Measurements from ENCODE around the gene CENPF.

The CENPF gene

DNA sequence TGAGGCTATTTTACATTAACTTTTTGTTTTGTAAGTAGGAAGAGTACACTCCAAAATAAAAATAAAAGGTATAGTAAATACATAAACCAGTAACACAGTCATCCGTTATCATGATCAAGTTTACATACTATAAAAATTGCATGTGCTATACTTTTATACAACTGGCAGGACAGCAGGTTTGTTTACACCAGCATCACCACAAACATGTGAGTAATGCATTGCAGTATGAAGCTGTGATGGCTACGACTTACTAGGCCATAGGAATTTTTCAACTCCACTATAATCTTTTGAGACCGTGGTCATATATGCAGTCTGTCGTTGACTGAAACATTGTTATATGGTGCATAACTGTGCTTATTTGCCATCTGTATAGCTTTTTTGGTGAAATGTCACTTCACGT, 106.2 kb downstream of the CENPF start:
- Histone ChIP-seq H2BK5ac (ENCODE audit: low read length) (no peak overlapping the region), H4K91ac (ENCODE audit: low read depth, low read length, poor library complexity) (no peak overlapping the region), H3K79me1 (ENCODE audit: low read depth, low read length) (no peaks in the 10 kb centered on the region), H3K27me3 (ENCODE audit: control insufficient read depth in 3 of 3, insufficient read depth in 3 of 3, low read depth in 1 of 3, low read length in 3 of 3) (no peaks in the 10 kb centered on the region), H3K18ac (ENCODE audit: low read length) (no peak overlapping the region), H2BK120ac (ENCODE audit: low read depth, low read length) (no peak overlapping the region), H3K4me3 (ENCODE audit: low read length in 2 of 2) (no peak overlapping the region), H3K36me3 (replicated peaks in 1 of 2; ENCODE audit: control insufficient read depth in 2 of 2, insufficient read depth in 2 of 2, low read length in 2 of 2) (no peaks in the 10 kb centered on the region), H3K9me3 (replicated peaks in 1 of 2; ENCODE audit: control insufficient read depth in 2 of 2, insufficient read depth in 1 of 2, low read depth in 1 of 2, low read length in 2 of 2) (peaks cover 0 to 2% of the 10 kb centered on the region in 2 donors), H2AK5ac (ENCODE audit: low read depth, low read length) (no peak overlapping the region), H3K4me2 (ENCODE audit: insufficient read depth, low read length, poor library complexity, severe bottlenecking) (no peak overlapping the region), H3K4me1 (ENCODE audit: control insufficient read depth in 2 of 2, insufficient read depth in 1 of 2, low read depth in 1 of 2, low read length in 2 of 2) (no peaks in the 10 kb centered on the region), H2BK12ac (ENCODE audit: low read length) (no peak overlapping the region), H3K4ac (ENCODE audit: low read length) (no peak overlapping the region), H3K23ac (ENCODE audit: low read depth, low read length, poor library complexity) (no peak overlapping the region), H2AFZ (ENCODE audit: low read length) (no peak overlapping the region), H3K14ac (ENCODE audit: low read length) (no peak overlapping the region), H2BK15ac (ENCODE audit: low read length) (no peak overlapping the region), H4K8ac (ENCODE audit: low read depth, low read length) (no peak overlapping the region), H3K9ac (ENCODE audit: low read depth, low read length, poor library complexity) (no peak overlapping the region), H3K27ac (replicated peaks; ENCODE audit: low read length) (no peak overlapping the region)
- no peak for DNase-seq (ENCODE audit: low spot score)
- no CpG with 5 or more reads among the region's 5 CpGs for WGBS, 2 donors (ENCODE audit: extremely low coverage in 2 of 2, insufficient read length in 2 of 2, insufficient replicate concordance in 1 of 2)

- H3K9ac ChIP-seq (ENCODE audit: low read depth, low read length, poor library complexity) = no peak overlapping the region
- no peak for DNase-seq (ENCODE audit: low spot score)
- H3K4me2 ChIP-seq (ENCODE audit: insufficient read depth, low read length, poor library complexity, severe bottlenecking) = no peak overlapping the region
- no peak overlapping the region for H4K8ac ChIP-seq (ENCODE audit: low read depth, low read length)
- H3K23ac ChIP-seq (ENCODE audit: low read depth, low read length, poor library complexity) = no peak overlapping the region
- no peak overlapping the region for H2BK5ac ChIP-seq (ENCODE audit: low read length)
- H4K91ac ChIP-seq (ENCODE audit: low read depth, low read length, poor library complexity) = no peak overlapping the region
- no peaks in the 10 kb centered on the region for H3K9me3 ChIP-seq (replicated peaks in 1 of 2; ENCODE audit: control insufficient read depth in 2 of 2, insufficient read depth in 1 of 2, low read depth in 1 of 2, low read length in 2 of 2)
- H2AFZ ChIP-seq (ENCODE audit: low read length) = no peak overlapping the region
- no peak overlapping the region for H3K4me3 ChIP-seq (ENCODE audit: low read length in 2 of 2)
- no CpG with 5 or more reads among the region's 2 CpGs for WGBS, 2 donors (ENCODE audit: extremely low coverage in 2 of 2, insufficient read length in 2 of 2, insufficient replicate concordance in 1 of 2)
- H3K4me1 ChIP-seq (ENCODE audit: control insufficient read depth in 2 of 2, insufficient read depth in 1 of 2, low read depth in 1 of 2, low read length in 2 of 2) = peaks cover 0 to 9% of the 10 kb centered on the region in 2 donors
- no peak overlapping the region for H3K14ac ChIP-seq (ENCODE audit: low read length)
- no peaks in the 10 kb centered on the region for H3K27me3 ChIP-seq (ENCODE audit: control insufficient read depth in 3 of 3, insufficient read depth in 3 of 3, low read depth in 1 of 3, low read length in 3 of 3)
- no peak overlapping the region for H2BK12ac ChIP-seq (ENCODE audit: low read length)
- no peak overlapping the region for H3K4ac ChIP-seq (ENCODE audit: low read length)
- no peak overlapping the region for H2BK15ac ChIP-seq (ENCODE audit: low read length)
- H2AK5ac ChIP-seq (ENCODE audit: low read depth, low read length) = no peak overlapping the region
- H3K27ac ChIP-seq (replicated peaks; ENCODE audit: low read length) = no peak overlapping the region
- H3K36me3 ChIP-seq (replicated peaks in 1 of 2; ENCODE audit: control insufficient read depth in 2 of 2, insufficient read depth in 2 of 2, low read length in 2 of 2) = no peaks in the 10 kb centered on the region
- no peak overlapping the region for H2BK120ac ChIP-seq (ENCODE audit: low read depth, low read length)
- H3K79me1 ChIP-seq (ENCODE audit: low read depth, low read length) = no peaks in the 10 kb centered on the region
- H3K18ac ChIP-seq (ENCODE audit: low read length) = no peak overlapping the region
Measured at GRCh38 chr1:214712737-214713136, 109.7 kb downstream of the CENPF start.

Data from neuronal stem cell (in vitro differentiated cells).